NCI-H446 (cell line): ENCODE measurements around the gene ADCY10.
A peak's percentile ranks its signal among the peaks of the same experiment; 100 is the strongest.
"Not testable (repeated sequence)": the region's sequence is repeated elsewhere in the genome, so short reads cannot be mapped to it uniquely, and the experiment has no call there.

Experiments
- DNase-seq, 2 experiments: peaks; one replicate each; lab custom pipeline; 2025; lab: John Stamatoyannopoulos, UW

Gene ADCY10

DNA sequence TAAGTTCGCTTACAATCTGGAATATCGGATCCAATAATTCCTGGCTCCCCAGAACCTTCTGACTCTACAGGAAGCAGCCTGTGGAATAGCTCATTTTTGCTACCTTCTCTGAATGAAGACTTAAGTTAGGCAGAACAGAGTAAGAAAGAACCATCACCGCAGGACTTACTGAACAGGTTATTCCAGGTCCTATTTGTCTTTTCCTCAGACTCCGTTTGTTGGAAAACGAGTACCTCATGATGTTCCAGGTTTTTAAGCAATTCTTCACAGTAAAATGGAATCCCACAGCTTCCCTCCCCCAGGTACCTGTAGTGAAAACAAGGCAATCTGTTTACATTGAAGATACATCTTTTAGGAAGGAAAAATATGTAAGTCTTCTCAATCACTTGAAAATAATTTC is 59.8 kb downstream of the ADCY10 start:
- DNase-seq: no peak

DNA sequence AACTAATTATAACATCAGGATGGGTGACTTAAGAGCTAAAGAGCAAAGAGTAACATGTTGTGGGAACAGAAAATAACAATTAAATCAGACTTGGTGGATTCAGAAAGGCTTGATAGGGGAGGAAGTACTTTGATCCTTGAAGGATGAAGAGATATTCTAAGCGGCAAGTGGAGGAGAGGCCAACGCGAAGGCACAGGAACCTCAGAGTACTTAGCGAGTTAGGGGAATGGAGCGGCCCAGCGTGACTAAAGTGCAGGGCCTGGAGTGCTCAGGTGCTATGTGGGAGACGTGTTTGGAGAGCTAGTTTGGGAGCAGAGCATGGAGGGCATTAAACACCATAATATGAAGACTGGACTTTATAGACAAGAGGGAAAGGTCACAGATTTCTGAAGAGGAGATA is 64.3 kb downstream of the ADCY10 start:
- no peak for DNase-seq

DNA sequence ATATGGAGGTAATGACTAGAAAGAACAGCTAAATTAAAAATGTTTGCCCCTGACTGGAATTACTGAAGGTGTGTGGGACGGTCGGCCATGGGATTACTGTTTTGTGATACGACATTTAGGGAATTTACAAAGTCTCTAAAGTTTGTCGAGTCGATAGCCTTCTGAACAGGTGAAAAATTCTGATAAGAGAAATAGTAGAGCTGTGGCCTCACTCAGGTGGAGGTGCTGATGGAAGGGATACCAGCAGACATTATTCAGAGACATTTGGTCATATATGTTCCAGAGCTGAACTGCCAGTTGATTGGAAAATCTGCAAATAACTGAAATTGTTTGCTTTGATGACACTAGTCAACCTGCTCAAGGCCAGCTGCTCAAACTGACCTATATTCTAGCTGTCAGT is 71.1 kb downstream of the ADCY10 start:
- DNase-seq: no peak

DNA sequence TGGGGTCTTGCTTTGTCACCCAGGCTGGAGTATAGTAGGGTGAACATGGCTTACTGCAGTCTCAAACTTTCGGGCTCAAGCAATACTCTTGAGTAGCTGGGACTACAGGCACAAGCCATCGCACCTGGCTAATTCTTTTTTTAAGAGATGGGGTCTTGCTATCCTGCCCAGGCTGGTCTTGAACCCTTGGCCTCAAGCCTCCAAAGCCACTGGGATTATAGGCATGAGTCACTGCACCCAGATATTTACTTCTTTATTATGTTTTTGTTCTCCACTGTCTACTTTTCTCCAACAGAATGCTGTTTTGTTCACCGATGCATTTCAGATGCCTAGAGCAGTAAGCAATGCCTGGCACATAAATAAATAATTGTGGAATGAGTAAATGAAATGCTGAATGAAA is 72.4 kb downstream of the ADCY10 start:
- no peak for DNase-seq

DNA sequence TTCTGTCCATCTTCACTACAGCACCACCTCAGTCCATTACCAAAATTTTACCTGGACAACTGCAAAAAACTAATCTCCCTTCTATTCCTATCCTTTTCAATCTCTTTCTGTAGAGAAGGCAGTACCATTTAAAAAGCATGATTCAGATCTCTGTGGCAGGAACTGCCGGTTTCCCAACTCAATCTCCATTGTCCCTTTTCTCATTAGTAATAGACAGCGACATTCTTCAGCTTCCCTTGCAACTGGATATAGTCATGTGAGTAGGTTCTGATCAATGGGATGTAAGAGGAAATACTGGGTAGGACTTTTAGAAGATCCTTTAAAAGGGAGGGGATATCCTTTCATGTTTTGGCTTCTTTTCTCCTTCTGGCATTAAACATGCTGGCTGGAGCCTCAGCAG is 74.9 kb downstream of the ADCY10 start:
- no peak for DNase-seq

DNA sequence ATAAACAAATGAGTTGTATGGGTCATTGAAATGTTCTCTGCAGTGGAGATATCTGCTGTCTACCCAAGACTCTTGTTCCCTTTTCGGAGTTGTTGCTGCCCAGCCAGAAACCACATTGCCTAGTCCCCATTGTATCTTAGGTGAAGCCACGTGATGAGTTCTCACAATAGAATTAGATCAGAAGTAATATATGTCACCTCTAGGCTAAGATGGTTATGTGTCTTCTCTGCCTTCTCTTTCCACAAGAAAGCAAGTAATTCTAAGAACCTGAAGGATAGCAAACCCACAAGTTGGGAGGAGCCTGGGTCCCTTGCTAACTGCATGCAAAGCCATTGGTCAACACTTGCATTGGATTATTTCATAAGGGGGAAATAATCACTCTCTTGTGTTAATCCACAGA is 76.6 kb downstream of the ADCY10 start:
- no peak for DNase-seq

DNA sequence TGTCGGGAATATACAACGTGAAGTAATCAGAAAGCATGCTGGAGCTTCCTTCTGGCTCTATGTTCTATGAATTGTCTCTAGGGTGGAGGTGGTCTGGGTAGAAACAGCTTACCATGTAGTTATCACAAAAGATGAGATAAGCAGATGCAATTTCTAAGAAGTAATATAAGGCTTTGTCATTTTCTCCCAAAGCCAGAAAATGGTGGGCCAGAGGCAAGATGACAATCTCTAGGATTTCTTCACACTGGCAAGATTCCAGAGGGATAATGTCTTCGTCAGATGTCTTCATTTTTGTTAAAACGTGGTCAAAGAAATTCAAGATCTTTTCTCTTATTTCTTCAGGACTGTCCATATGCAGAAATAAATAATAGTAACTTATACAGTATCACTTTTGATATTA is 77.7 kb downstream of the ADCY10 start:
- no peak for DNase-seq

DNA sequence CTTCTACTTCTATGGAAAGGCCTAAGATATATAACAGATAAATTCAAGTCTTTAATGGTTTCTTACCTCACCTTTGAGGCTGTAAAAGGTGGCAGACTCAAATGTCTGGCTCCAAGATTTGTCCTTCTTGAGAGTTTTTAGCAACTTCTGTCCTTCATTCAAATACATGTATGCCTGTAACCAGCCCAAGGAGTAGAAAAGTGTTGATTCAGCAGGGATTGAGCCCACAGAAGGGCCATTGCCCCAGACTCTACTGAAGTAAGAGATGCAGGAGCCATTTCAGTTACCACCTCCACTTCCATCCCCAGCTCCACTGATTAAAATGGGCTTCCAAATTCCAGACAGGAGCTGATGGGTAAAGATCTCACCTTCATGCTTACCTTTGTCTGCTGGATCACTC is 80.0 kb downstream of the ADCY10 start:
- DNase-seq: no peak

DNA sequence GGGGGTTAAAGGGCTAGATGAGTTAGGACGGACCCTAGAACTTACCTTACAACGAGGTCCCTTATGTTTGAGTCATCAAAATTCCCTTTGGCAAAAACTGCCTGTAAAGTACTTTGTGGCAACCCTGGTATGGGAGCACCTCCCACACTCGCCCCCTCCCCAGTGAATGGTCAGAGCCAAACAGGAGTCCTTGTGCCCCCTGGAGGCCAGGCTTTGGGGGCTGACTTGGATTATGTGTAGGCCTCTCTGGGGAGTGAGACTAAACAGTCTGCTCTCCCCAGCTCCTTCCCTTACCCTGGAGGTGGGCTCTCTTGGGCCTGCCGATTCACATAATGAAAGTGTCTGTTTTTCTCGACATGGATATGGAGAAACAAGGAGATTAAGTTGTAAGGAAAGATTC is 81.2 kb downstream of the ADCY10 start:
- DNase-seq: no peak

DNA sequence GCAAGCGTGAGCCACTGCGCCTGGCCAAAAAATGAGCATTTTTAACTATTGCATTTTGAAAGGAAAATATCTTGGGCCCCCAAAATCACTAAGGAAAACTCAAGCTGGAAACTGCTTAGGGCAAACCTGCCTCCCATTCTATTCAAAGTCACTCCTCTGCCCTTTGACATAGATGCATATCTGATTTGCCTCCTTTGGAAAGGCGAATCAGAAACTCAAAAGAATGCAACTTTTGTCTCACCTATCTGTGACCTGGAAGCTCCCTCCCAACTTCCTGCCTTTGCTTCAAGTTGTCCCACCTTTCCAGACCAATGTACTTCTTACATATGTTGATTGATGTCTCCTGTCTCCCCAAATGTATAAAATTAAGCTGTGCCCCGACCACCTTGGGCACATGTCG is 83.3 kb downstream of the ADCY10 start:
- not testable (repeated sequence) for DNase-seq

DNA sequence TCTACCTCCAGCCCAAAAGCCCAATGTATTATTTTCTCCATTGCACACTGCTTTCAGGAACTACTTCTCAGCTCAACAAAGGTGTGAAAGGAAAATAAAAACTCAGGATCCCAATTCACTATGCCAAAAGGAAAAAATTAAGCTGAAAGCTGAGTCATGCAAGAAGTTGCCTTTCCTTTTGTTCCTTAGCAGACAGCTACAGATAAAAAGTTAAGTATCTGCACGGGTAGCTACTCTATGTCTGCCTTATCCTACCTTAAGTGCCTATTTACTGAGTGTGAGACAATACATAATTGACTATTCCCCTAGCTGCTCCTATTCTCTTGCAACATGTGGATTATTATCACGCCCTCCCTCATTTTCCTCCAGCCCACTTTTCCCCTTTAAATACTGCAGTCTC is 84.1 kb downstream of the ADCY10 start:
- no peak for DNase-seq

DNA sequence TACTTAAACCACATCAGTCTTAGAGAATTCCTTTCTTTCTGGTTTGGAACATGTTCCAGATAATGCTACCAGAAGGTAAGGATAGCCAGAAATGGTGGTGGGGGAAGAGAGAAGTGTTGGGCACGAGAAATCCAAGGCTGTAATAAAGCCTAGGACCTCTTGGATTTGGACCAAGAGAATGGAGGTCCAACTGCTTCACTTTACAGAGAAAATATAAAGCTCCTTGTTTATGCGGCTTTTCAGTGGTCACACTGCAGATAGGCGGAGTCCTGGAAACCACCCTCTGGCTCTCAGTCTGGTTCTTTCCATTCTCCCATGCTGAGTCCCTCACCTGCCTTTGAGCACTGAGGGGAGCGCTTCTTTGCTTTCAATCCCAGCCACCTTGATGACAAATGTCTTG is 87.8 kb downstream of the ADCY10 start:
- DNase-seq: no peak

DNA sequence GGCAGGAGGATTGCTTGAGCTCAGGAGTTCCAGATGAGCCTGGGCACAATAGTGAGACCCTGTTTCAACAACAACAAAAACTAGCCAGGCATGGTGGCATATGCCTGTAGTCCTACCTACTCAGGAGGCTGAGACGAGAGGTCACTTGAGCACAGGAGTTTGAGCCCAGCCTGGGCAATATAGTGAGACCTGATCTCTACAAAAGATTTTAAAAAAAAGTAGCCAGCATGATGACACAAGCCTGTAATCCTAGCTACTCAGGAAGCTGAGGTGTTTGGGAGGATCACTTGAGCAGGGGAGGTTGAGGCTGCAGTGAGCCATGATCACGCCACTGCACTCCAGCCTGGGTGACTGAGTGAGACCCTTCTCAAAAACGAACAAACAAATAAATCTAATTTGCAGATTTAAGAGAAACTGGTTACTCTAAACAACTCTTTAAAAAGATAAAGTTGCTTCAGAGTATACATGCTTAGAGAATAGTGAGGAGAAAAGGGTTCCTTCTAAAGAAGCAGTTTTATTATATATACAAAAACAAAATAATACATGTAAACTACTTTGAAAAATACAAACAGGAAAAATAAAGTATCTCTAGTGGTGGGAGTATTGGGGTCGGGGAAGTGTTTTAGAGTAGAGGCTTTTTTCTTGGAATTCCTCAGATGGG is 88.4 kb downstream of the ADCY10 start:
- DNase-seq: no peak

DNA sequence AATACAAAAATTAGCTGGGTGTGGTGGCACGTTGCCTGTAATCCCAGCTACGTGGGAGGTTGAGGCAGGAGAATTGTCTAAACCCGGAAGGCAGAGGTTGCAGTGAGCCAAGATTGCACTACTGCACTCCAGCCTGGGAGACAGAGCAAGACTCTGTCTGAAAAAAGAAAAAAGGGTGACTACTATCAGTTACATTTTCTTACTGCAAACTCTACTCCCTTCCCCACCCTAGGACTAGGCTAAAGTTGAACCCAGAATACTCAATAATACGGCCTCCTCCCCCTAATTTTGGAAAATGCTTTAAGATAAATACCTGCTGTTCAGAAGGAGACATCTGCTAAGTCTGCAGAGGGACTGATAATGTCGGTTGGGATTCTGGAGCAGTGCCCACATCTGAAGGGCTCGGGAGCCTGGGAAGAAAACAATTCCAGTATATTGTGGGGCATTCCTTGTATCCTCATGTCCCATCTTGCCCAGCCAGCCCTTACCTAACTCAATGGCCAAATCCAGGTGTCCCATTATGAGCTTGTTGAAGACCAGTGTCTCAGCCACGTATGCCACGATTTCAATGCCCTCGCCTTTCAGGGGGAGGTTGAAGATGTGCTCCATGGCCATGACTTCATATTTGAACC is 89.7 kb downstream of the ADCY10 start:
- DNase-seq: peak in 1 of 2 experiments; percentile 41

DNA sequence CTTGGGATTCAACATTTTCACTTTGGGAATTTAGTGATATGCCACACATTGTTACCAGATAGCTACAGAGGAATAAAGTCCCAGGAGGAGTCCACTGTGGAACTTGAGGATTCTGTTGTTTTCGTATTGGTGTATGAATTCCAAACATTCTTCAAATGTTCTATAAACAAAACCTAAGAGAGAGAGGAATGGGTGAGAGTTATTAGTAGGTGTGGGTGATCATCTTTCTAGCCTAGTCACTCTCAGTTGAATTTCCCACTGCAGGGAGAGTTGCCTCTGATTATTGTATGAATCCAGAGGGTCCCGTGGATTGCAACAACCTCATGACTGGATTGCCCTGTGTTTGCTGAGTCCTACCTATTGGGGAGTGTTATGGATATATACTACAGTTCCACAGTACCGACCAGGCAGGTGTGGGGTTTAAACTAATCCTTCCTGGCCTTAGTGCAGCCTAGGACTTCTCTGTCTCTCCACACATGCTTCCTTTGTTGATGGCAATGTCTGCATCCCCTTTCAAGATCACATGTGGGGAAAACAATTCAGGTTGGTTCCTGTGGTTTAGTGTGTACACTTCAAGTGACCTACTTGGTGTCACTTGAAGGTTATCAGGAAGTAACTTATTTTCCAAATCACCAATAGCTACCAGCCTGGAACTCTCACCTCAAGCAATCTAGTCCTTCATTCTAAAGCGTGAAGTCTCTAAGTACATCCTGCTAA is 91.8 kb downstream of the ADCY10 start:
- no peak for DNase-seq

DNA sequence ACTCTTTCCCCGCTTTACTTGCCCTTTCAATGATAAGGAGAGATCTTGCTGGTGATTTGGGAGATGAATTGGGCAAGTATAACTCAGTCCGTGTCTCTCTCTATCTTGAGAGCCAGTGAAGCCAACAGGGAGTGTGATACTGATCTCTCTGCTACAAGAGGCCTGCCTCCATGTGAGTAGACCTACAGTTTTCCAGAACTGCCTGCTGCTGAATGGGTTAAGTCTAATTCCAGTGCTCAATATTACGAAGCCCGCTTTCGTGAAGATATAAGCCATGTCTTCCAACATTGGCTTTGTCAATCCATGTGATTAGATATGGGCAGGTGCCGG is 92.6 kb downstream of the ADCY10 start:
- DNase-seq: no peak

DNA sequence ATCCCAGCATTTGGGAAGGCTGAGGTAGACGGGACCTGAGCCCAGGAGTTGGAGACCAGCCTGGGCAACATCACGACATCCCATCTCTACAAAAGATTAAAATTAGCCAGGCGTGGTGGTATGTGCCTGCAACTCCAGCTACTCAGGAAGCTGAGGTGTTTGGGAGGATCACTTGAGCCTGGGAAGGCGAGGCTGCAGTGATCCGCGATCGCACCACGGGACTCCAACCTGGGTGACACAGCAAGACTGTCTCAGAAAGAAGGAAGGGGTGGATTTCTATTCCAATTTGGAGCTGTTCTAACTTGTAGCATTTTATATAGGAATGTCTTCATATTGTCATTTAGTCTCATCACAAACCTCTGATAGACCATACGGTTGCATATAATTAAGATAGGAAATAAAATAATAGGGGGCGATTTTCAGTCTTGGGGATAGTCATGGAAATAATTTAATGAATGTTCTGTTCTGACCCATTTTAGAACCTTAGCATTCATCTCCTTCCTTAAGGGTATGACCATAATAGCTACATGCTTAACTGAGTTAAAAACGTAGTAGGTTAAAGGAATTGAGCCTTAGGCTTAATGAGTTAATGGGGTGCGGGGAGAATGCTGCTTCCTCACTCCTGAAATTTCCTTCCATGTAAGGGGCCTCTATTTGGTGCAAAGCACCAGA is 93.1 kb downstream of the ADCY10 start:
- DNase-seq: no peak

DNA sequence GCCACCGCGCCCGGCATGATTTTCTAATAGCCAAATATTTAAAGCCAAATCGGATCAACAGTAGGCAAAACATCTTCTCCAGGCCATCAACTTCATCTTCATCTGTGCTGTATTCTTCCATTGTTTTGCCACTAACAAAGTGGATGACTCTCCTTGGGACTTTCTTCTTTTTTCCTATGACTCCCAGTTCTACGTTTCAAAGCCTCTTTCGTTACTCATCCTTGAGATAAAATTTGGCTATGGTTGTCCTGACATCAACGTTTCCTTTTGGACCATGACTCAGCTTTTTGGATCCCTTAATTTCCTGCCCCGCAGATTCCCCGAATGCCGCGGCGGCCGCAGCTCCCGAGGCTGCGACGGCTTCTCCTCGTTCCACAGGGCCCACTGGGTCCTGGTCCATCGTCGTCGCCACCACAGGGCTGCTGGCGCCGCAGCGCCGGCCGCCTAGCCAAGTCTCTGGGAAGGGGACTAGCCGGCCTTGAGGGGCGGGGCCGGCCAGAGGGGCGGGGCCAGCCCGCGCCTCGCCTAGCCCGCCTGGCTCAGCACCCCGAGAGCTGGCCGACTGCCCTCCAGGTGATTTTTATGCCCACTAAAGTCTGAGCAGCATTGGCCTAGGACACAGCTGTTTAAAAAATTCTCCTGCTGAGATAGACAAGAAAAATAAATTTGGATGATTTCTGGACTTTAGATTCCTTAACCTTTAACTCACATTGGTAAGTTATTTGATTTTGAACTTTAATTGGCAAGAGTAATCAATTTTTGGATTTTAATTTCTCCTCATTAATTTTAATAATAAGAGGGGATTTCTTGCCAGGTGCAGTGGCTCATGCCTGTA is 93.9 kb downstream of the ADCY10 start:
- DNase-seq: peak in 1 of 2 experiments; percentile 76

DNA sequence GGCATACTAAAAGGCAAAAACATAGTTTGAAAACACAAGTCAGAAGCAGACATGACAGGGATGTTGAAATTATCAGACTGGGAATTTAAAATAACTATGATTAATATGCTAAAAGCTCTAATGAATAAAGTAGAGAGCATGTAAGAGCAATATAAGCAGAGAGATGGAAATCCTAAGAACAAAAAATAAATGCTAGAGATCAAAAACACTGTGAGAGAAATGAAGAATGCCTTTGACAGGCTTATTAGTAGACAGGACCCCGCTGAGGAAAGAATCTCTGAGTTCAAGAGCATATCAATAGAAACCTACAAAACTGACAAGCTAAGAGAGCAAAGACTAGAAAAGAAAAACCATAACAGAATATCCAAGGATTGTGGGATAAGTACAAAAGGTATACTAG is 98.3 kb downstream of the ADCY10 start:
- no peak for DNase-seq

DNA sequence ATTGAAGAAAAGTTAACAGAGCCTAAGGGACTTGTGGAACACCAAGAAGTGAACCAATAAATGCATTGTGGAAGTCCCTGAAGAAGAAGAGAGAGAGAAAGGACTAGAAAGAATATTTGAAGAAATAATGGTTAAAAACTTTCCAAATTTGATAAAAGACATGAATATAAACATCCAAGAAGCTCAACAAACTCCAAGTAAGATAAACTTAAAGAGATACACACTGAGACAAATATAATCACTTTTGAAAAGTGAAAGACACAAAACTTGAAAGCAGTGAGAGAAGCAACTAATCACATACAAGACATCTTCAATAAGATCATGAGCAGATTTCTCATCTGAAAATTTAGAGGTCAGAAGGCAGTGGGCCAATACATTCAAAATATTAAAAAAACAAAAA is 101.0 kb downstream of the ADCY10 start:
- DNase-seq: no peak

DNA sequence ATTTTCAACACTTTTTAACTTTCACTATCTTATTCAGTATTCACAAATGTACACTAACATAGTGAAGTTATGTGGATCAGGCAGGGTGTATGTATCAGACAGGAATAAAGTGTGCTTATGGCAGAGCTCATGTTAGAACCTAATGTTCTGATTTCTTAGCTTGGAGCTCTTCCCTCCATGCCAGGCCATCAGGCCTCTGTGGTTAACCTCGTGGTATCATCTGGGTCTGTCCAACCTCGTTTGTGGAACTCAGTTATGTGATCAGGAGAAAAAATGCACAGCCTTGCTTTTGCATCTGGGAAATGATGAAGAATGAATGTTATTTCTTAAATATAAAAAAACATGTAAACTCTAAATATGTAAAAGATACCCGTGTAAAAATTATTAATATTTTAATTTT is 105.2 kb downstream of the ADCY10 start:
- no peak for DNase-seq

DNA sequence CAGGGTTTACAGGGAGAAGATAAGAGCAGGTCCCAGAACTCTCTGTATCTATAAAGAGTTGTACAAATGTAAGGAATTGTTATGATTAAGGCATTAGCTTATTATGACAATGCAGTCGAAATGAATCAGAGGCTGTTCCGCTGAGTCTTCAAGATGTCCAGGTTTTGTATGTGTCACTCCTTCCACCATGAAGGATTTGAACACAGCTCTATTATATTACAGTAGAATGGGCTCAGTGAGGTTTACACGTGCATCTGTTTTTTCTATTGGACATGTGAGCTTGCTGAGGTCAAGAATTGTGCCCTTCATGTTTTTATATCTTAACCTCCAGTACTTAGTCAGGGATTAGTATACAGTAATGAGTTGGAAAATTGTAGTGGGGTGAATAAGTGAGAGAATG is 105.8 kb downstream of the ADCY10 start:
- DNase-seq: no peak
